CD4-positive, alpha-beta T cell treated with Interleukin-6 at 100 ng/mL for 8 hours (primary cell): Measurements from ENCODE around the gene PCDHGA7.
"Not testable (repeated sequence)": the region's sequence is repeated elsewhere in the genome, so short reads cannot be mapped to it uniquely, and the experiment has no call there.

ENCODE experiments used
- DNase-seq: peaks from one replicate; pipeline ENCODE4 v3.0.0-alpha.2; 2020; ENCODE audit warnings: mixed read lengths, low spot score

Gene PCDHGA7

GRCh38 chr5:141366016-141366896 lies 16.3 kb upstream of the PCDHGA7 start:
- no peak for DNase-seq

DNA sequence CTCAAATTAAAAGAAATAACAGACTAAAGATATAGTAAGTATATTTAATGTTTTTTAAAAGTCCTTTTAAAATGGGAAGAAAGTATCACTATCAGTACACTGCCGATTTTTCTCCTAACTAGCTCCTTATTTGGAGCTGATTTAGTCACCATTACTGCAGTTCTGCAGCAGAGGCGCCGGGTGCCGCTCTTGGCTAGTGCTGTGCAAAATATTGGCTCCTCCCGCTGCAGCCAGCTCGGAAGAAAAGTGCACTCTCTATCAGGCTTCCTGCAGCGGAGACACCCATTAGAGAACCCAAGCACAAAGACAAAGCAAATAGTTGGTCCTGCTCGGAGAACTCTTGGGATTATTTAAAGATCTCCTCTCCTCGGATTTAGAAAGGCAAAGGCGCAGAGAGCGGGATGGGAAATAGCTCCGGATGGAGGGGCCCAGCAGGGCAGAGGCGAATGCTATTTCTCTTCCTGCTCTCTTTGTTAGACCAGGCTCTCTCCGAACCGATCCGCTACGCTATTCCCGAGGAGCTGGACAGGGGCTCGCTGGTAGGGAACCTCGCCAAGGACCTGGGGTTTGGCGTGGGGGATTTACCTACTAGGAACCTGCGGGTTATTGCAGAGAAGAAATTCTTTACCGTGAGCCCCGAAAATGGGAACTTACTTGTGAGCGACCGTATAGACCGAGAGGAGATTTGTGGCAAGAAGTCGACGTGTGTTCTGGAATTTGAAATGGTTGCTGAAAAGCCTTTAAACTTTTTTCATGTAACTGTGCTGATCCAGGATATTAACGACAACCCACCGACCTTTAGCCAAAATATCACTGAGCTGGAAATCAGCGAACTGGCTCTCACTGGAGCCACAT lies 12.3 kb upstream of the PCDHGA7 start, which contains the start of gene PCDHGB3:
Gene PCDHGB3, plus strand, starts transcription at position 249 of the 855 bp plus-strand sequence. Its CDS starts 153 bp downstream, at position 402.
- no peak for DNase-seq

DNA sequence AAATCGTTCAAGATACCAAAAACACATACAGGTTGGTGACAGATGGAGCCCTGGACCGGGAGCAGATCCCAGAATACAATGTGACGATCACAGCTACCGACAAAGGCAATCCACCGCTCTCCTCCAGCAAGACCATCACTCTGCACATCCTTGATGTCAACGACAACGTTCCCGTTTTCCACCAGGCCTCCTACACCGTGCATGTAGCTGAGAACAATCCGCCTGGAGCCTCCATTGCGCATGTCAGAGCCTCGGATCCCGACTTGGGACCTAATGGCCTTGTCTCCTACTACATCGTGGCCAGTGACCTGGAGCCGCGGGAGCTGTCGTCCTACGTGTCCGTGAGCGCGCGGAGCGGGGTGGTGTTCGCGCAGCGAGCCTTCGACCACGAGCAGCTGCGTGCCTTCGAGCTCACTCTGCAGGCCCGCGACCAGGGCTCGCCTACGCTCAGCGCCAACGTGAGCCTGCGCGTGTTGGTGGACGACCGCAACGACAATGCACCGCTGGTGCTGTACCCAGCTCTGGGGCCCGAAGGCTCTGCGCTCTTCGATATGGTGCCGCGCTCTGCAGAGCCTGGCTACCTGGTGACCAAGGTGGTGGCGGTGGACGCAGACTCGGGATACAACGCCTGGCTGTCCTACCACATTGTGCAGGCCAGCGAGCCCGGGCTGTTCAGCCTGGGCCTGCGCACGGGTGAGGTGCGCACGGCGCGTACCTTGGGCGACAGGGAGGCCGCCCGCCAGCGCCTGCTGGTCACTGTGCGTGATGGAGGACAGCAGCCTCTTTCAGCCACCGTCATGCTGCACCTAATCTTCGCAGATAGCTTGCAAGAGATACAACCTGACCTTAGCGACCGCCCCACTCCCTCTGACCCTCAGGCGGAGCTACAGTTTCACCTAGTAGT lies 10.7 kb upstream of the PCDHGA7 start:
- no peak for DNase-seq

DNA sequence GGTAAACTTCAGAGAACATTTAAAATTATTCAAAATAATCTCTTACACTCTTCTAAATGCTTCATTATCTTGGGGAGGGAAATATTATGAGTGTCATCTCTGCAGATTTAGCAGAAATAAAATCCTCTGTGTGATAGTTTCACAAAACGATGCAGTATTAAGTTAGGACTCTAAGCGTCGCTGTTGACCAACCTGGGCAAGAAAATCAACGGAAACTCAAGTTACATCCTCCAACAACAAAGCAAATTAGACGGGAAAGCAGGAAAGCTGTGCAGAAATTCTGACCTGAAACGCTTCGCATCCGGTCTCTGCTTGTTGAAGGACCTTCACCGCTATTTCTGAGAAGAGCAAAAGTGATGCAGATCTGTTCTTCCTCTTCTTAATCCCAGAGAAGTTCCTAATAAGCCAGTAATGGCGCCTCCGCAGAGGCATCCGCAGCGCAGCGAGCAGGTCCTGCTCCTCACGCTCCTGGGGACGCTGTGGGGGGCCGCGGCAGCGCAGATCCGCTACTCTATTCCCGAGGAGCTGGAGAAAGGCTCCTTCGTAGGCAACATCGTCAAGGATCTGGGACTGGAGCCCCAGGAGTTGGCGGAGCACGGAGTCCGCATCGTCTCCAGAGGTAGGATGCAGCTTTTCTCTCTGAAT lies 8.7 kb upstream of the PCDHGA7 start, which contains the start of gene PCDHGA6:
Gene PCDHGA6, plus strand, starts transcription at position 219 of the 645 bp plus-strand sequence. Its CDS starts 193 bp downstream, at position 412.
- no peak for DNase-seq

GRCh38 chr5:141374627-141375026 lies 7.9 kb upstream of the PCDHGA7 start:
- no peak for DNase-seq

DNA sequence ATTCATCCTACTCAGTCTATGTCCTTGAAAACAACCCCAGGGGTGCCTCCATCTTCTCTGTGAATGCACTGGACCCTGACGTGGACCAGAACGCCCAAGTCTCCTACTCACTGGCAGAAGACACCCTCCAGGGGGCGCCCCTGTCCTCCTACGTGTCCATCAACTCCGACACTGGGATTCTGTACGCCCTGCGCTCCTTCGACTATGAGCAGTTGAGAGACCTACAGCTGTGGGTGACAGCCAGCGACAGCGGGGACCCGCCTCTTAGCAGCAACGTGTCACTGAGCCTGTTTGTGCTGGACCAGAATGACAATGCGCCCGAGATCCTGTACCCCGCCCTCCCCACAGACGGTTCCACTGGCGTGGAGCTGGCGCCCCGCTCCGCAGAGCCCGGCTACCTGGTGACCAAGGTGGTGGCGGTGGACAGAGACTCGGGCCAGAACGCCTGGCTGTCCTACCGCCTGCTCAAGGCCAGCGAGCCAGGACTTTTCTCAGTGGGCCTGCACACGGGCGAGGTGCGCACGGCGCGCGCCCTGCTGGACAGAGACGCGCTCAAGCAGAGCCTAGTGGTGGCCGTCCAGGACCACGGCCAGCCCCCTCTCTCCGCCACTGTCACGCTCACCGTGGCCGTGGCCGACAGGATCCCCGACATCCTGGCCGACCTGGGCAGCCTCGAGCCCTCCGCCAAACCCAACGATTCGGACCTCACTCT lies 6.9 kb upstream of the PCDHGA7 start:
- DNase-seq, result not testable (repeated sequence)

- DNase-seq, result no peak
Observed at GRCh38 chr5:141383345-141383744, 803 bp downstream of the PCDHGA7 start.

DNA sequence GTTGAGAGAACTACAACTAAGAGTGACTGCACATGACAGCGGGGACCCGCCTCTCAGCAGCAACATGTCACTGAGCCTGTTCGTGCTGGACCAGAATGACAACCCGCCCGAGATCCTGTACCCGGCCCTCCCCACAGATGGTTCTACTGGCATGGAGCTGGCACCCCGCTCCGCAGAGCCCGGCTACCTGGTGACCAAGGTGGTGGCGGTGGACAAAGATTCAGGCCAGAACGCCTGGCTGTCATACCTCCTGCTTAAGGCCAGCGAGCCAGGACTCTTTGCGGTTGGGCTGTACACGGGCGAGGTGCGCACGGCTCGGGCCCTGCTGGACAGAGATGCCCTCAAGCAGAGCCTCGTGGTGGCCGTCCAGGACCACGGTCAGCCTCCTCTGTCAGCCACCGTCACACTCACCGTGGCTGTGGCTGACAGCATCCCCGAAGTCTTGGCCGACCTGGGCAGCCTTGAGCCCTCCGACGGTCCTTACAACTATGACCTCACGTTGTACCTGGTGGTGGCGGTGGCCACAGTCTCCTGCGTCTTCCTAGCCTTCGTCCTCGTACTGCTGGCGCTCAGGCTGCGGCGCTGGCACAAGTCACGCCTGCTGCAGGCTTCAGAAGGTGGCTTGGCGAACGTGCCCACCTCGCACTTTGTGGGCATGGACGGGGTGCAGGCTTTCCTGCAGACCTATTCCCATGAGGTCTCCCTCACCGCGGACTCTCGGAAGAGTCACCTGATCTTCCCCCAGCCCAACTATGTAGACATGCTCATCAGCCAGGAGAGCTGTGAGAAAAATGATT lies 2.1 kb downstream of the PCDHGA7 start:
- DNase-seq, result no peak

DNA sequence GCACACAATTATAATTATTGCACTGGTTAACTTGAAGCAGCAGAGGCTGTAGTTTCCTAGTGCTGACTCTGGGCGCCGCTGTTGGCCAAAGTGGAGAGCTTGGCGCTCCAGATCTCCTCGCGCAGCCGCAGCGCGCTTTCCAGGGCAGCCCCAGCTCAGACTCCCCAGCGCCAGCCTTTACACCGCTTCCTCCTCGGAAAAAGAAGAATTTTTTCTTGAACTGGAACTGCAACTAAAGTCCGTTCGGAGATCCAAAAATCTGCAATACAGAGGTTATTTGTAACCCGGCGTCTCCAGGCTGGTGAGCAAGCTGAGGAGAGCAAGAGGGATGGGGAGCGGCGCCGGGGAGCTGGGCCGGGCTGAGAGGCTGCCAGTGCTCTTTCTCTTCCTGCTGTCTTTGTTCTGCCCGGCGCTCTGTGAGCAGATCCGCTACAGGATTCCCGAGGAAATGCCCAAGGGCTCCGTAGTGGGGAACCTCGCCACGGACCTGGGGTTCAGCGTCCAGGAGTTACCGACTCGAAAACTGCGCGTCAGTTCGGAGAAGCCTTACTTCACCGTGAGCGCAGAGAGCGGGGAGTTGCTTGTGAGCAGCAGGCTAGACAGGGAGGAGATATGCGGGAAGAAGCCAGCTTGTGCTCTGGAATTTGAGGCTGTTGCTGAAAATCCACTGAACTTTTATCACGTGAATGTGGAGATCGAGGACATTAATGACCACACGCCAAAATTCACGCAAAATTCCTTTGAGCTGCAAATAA lies 5.2 kb downstream of the PCDHGA7 start, which contains the start of gene PCDHGB4:
Gene PCDHGB4, plus strand, starts transcription at position 142 of the 755 bp plus-strand sequence. Its CDS starts 187 bp downstream, at position 329.
- DNase-seq, result peak; percentile 8

DNA sequence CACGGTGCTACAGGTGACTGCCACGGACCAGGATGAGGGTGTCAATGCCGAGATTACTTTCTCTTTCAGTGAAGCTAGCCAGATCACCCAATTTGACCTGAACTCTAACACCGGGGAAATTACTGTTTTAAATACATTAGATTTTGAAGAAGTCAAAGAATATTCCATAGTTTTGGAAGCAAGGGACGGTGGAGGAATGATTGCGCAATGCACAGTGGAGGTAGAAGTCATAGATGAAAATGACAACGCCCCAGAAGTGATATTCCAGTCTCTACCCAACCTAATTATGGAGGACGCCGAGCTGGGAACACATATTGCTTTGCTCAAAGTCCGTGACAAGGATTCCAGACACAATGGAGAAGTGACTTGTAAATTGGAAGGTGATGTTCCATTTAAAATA lies 6.1 kb downstream of the PCDHGA7 start:
- no peak for DNase-seq

DNA sequence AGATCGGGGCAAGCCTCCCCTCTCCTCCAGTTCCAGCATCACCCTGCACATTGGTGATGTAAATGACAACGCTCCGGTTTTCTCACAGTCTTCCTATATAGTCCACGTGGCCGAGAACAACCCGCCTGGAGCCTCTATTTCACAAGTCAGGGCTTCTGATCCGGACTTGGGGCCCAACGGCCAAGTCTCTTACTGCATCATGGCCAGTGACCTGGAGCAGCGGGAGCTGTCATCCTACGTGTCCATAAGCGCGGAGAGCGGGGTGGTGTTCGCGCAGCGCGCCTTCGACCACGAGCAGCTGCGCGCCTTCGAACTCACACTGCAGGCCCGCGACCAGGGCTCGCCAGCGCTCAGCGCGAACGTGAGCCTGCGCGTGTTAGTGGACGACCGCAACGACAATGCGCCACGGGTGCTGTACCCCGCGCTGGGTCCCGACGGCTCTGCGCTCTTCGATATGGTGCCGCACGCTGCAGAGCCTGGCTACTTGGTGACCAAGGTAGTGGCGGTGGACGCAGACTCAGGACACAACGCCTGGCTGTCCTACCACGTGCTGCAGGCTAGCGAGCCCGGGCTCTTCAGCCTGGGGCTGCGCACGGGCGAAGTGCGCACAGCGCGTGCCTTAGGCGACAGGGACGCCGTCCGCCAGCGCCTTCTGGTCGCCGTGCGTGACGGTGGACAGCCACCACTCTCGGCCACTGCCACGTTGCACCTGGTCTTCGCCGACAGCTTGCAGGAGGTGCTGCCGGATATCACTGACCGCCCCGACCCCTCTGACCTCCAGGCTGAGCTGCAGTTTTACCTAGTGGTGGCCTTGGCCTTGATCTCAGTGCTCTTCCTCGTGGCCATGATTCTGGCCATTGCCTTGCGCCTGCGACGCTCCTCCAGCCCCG lies 6.9 kb downstream of the PCDHGA7 start:
- no peak for DNase-seq

GRCh38 chr5:141392429-141393198 lies 10.1 kb downstream of the PCDHGA7 start, which contains the start of gene PCDHGA8:
TSS of gene PCDHGA8 (plus strand) at chr5:141392633. CDS start at chr5:141392814, 181 bp downstream.
- no peak for DNase-seq

- DNase-seq, result no peak
Observed at GRCh38 chr5:141393267-141393666, 10.7 kb downstream of the PCDHGA7 start.

GRCh38 chr5:141394401-141395187 lies 12.1 kb downstream of the PCDHGA7 start:
- not testable (repeated sequence) for DNase-seq

GRCh38 chr5:141397756-141398551 lies 15.4 kb downstream of the PCDHGA7 start, which contains the start of gene PCDHGB5:
TSS of gene PCDHGB5 (plus strand) at chr5:141397947. CDS start at chr5:141398128, 181 bp downstream.
- peak; percentile 14 for DNase-seq
